Endothelial cell of umbilical vein (primary cell): Measurements from ENCODE around the gene BRSK1. TPM values are rescaled to one million over a fixed set of nuclear protein-coding genes. Genes with fewer than 3 reads are reported as not detected.

Experiments
- BruUV-seq: library from RNA; stranded (reverse); fragments of 400-500 nt; replicated peaks from 2 replicates; lab custom pipeline; 2021; lab: Mats Ljungman, UMichigan
- CTCF ChIA-PET: fragments of 300-600, 350-600 bp; sonication (Branson Sonifier 250); formaldehyde crosslinking; loops from one replicate; lab custom pipeline; 2021; ENCODE audit warnings: antibody characterized with exemption, inconsistent platforms; lab: Charles Lee
- POLR2A ChIA-PET: fragments of 300-600, 350-600 bp; sonication (Branson Sonifier 250); formaldehyde crosslinking; loops from one replicate; lab custom pipeline; 2021; ENCODE audit warnings: antibody characterized with exemption, inconsistent platforms; lab: Charles Lee
- DNase-seq: peaks from one replicate; pipeline ENCODE4 v3.0.0-alpha.2; 2011; ENCODE audit warnings: low read depth, low spot score
- FAIRE-seq: peaks from 2 replicates; lab custom pipeline; 2011; peaks lifted over from hg19 to GRCh38; lab: Jason Lieb, UNC
- H2AFZ ChIP-seq: 2 replicates; pipeline ENCODE4 v1.6.0; 2012; ENCODE audit warnings: low read depth, low read length, control low read depth, inconsistent platforms
- H3K27ac ChIP-seq: 2 replicates; pipeline ENCODE4 v1.5.1; 2011; ENCODE audit warnings: low read depth, mild to moderate bottlenecking, control low read depth, low read length, moderate library complexity; ENCODE audit not compliant: insufficient read depth
- H3K27me3 ChIP-seq, 2 experiments: 2 replicates each; pipeline versions ENCODE4 v1.6.0 to v1.6.1; 2011; ENCODE audit warnings: low read length in 2 of 2, mixed read lengths in 1 of 2; ENCODE audit not compliant: control insufficient read depth in 2 of 2, insufficient read depth in 2 of 2
- H3K36me3 ChIP-seq, 2 experiments: 2 replicates in 1 of 2; 3 replicates in 1 of 2; pipeline ENCODE4 v1.5.1; 2011; ENCODE audit warnings: low read length in 2 of 2, mild to moderate bottlenecking in 1 of 2, moderate library complexity in 1 of 2; ENCODE audit not compliant: control insufficient read depth in 2 of 2, insufficient read depth in 2 of 2; ENCODE audit errors: extremely low read depth in 1 of 2
- H3K4me1 ChIP-seq: 3 replicates; pipeline ENCODE4 v1.5.1; 2011; ENCODE audit warnings: mild to moderate bottlenecking, low read length; ENCODE audit not compliant: control insufficient read depth, insufficient read depth; ENCODE audit errors: extremely low read depth
- H3K4me2 ChIP-seq: 2 replicates; pipeline ENCODE4 v1.6.1; 2011; ENCODE audit warnings: low read length, control low read depth, mixed read lengths; ENCODE audit not compliant: insufficient read depth
- H3K4me3 ChIP-seq, 3 experiments: fragments of 200-600 bp in 1 of 3; sonication (generic), shearing (Covaris generic) in 1 of 3; replicated peaks in 1 of 3; 2 replicates each; pipeline ENCODE4 v1.5.1; 2011 to 2016; ENCODE audit warnings: control low read depth in 3 of 3, low read length in 3 of 3, mild to moderate bottlenecking in 2 of 3, inconsistent platforms in 1 of 3, low read depth in 1 of 3, moderate library complexity in 1 of 3; ENCODE audit not compliant: insufficient read depth in 1 of 3
- H3K79me2 ChIP-seq: 2 replicates; pipeline ENCODE4 v1.6.0; 2012; ENCODE audit warnings: low read length, inconsistent platforms; ENCODE audit not compliant: control insufficient read depth, insufficient read depth
- H3K9ac ChIP-seq: replicated peaks from 2 replicates; pipeline ENCODE3; 2011; ENCODE audit warnings: low read length, control low read depth; ENCODE audit not compliant: insufficient read depth; ENCODE audit errors: extremely low read depth
- H3K9me1 ChIP-seq: replicated peaks from 3 replicates; pipeline ENCODE4 v1.6.0; 2011; ENCODE audit warnings: mild to moderate bottlenecking, low read length; ENCODE audit not compliant: control insufficient read depth, insufficient read depth; ENCODE audit errors: extremely low read depth
- H3K9me3 ChIP-seq: replicated peaks from 2 replicates; pipeline ENCODE4 v1.5.1; 2012; ENCODE audit warnings: low read length, inconsistent platforms; ENCODE audit not compliant: control insufficient read depth, insufficient read depth
- H4K20me1 ChIP-seq: replicated peaks from 2 replicates; pipeline ENCODE3; 2011; ENCODE audit warnings: mild to moderate bottlenecking, low read length; ENCODE audit not compliant: control insufficient read depth, insufficient read depth; ENCODE audit errors: extremely low read depth
- JUN ChIP-seq: IDR thresholded peaks from 2 replicates; pipeline ENCODE4 v1.6.1; 2011; ENCODE audit warnings: borderline replicate concordance, low read depth; ENCODE audit not compliant: insufficient read length, insufficient read depth
- POLR2AphosphoS5 ChIP-seq: IDR thresholded peaks from 2 replicates; pipeline ENCODE4 v1.6.1; 2012; ENCODE audit warnings: low read depth, mild to moderate bottlenecking, control low read depth, low read length, moderate library complexity; ENCODE audit not compliant: insufficient read depth
- dilution Hi-C: fragments of 300-500 bp; cut with MboI; formaldehyde crosslinking; loops from one replicate; pipeline ENCODE4 v1.15.0; 2019; ENCODE audit warnings: low sequenced_read_pairs; ENCODE audit not compliant: extremely low pct_ligation_motif_present
- intact Hi-C: fragments of 100-400 bp; cut with micrococcal nuclease; formaldehyde crosslinking; loops from one replicate; pipeline ENCODE4 v1.10.0; 2022
- polyA plus RNA-seq, 4 experiments: library from polyadenylated mRNA; depleted of rRNA in 3 of 4; stranded (reverse) in 3 of 4; unstranded in 1 of 4; fragments of >200 nt; gene quantifications; 2 replicates each; pipeline versions ENCODE4 v1.2.1 to v1.2.3, GENCODE V29; 2011 to 2012; ENCODE audit warnings: missing spikeins in 1 of 4
- total RNA-seq: library from RNA; stranded (reverse); gene quantifications from 2 replicates; pipeline ENCODE4 v1.2.3, GENCODE V29; 2021
- TF ChIP-seq, protein P1 (sequence below), 2 donors: IDR thresholded peaks; 1 replicate in 1 of 2; 2 replicates in 1 of 2; pipeline ENCODE4 v1.5.1; 2011; ENCODE audit warnings: low read length in 2 of 2, mild to moderate bottlenecking in 2 of 2, moderate library complexity in 2 of 2, control low read depth in 1 of 2, inconsistent platforms in 1 of 2, low read depth in 1 of 2; ENCODE audit not compliant: insufficient read depth in 1 of 2; ENCODE audit errors: extremely low read depth in 1 of 2

Gene BRSK1
- total and polyA plus RNA-seq, 2 donors (not counting 3 experiments of a cell fraction or from before 2014, with no cell fraction given): 0.33 to 0.44 TPM

DNA sequence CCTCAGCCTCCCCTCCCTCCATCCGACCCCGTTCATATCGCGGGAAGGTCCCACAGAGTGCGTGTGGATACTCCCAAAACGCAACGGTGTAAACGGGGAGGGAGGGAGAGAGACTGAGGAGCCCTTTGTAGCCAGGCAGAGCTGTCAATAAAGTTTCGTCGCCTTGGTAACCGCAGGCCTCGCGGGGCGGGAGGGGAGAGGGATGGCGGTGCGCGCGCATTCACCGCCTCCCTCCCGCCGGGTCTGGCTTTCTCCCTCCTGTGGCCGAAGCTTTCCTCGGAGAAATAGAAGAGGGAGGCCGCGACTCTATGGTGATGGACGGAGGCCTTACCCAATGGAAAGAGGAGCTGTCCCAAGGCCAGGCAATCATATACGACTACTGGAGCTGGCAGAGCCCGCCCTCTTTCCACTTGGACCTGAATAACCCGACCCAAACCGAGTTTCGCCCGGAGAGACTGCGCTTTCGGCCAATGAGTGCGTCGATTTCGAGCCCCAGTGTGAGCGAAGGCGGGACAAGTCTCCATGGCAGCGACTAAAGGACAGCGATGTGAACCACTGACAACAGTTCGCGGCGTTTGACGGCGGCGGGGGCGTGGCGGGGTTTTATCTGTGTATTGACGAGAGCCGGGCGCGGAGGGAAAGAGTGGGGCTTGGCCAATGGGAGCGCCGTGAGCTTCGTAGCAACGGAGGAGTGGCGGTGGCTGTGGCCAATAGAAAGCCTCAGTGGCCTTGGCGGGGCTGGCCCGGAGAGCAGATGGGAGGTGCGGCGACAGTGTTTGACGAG, 55.5 kb downstream of the BRSK1 start, which contains the start of gene KMT5C:
KMT5C (plus strand) TSS at position 772 of the 784 bp plus-strand sequence. CDS start 2,061 bp downstream, outside the sequence.
- Histone ChIP-seq H3K4me3 (peak within 1 kb of the TSS; percentile 38 to 69 (median 65)), H3K9me3 (no peaks in the 10 kb centered on the region), H3K4me2 (peak within 1 kb of the TSS; percentile 71), H3K4me1 (peaks cover 10% of the 10 kb centered on the region), H3K36me3 (peaks cover 0 to 7% of the 10 kb centered on the region in 2 experiments), H3K27ac (peak within 1 kb of the TSS; percentile 92), H3K79me2 (no peaks in the 10 kb centered on the region), H3K9me1 (no peaks in the 10 kb centered on the region), H4K20me1 (no peaks in the 10 kb centered on the region), H3K9ac (peak within 1 kb of the TSS; percentile 94), H2AFZ (peak within 1 kb of the TSS; percentile 45), H3K27me3 (peaks cover 0 to 3% of the 10 kb centered on the region in 2 experiments)
- TF ChIP-seq JUN (no peak), POLR2AphosphoS5 (peak; percentile 73)
- TF ChIP-seq, protein P1, sequence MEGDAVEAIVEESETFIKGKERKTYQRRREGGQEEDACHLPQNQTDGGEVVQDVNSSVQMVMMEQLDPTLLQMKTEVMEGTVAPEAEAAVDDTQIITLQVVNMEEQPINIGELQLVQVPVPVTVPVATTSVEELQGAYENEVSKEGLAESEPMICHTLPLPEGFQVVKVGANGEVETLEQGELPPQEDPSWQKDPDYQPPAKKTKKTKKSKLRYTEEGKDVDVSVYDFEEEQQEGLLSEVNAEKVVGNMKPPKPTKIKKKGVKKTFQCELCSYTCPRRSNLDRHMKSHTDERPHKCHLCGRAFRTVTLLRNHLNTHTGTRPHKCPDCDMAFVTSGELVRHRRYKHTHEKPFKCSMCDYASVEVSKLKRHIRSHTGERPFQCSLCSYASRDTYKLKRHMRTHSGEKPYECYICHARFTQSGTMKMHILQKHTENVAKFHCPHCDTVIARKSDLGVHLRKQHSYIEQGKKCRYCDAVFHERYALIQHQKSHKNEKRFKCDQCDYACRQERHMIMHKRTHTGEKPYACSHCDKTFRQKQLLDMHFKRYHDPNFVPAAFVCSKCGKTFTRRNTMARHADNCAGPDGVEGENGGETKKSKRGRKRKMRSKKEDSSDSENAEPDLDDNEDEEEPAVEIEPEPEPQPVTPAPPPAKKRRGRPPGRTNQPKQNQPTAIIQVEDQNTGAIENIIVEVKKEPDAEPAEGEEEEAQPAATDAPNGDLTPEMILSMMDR (IDR thresholded peaks at IDR 0.05; ENCODE audit: extremely low read depth in 1 of 2, insufficient read depth in 1 of 2, low read depth in 1 of 2, low read length in 2 of 2): peak; percentile 15 to 34
- no TSS peak for BruUV-seq
- FAIRE-seq: peak; percentile 100
- CTCF ChIA-PET: interaction anchor here (0.7 to 2.9 kb wide), 17 partner anchors 11 to 198 kb away, joined by 3 to 29 read pairs (median 3); partner anchors contain the start of gene TMEM238
- peak; percentile 100 for DNase-seq
- POLR2A ChIA-PET: interaction anchor here (0.8 to 1.8 kb wide), 5 partner anchors 20 to 80 kb away, joined by 3 to 15 read pairs (median 4); partner anchors contain the start of genes PPP6R1, TMEM238 and UBE2S
- intact Hi-C loops: loop anchor here (1.0 to 10.0 kb wide), 11 partner anchors 14 to 316 kb away; partner anchors contain the start of genes DNAAF3, FIZ1, HSPBP1 and PPP6R1
- dilution Hi-C loops: no loop called here
